Keratinocyte (primary cell): ENCODE data around the gene DIPK1B.

Source experiments
- EZH2 ChIP-seq: IDR thresholded peaks from one replicate; pipeline ENCODE4 v1.6.1; 2012; ENCODE audit warnings: inconsistent platforms, mild to moderate bottlenecking, low read length, moderate library complexity
- TF ChIP-seq, protein P1 (sequence below), 3 experiments: IDR thresholded peaks in 1 of 3; conservative IDR thresholded peaks in 1 of 3; optimal IDR thresholded peaks in 1 of 3; 2 replicates in 2 of 3; 3 replicates in 1 of 3; pipeline versions ENCODE3 to v1.5.1; 2011; ENCODE audit warnings: low read length in 3 of 3, mild to moderate bottlenecking in 3 of 3, moderate library complexity in 2 of 3, control low read depth in 1 of 3, inconsistent platforms in 1 of 3; ENCODE audit not compliant: insufficient read depth in 2 of 3; ENCODE audit errors: extremely low read depth in 1 of 3

DNA sequence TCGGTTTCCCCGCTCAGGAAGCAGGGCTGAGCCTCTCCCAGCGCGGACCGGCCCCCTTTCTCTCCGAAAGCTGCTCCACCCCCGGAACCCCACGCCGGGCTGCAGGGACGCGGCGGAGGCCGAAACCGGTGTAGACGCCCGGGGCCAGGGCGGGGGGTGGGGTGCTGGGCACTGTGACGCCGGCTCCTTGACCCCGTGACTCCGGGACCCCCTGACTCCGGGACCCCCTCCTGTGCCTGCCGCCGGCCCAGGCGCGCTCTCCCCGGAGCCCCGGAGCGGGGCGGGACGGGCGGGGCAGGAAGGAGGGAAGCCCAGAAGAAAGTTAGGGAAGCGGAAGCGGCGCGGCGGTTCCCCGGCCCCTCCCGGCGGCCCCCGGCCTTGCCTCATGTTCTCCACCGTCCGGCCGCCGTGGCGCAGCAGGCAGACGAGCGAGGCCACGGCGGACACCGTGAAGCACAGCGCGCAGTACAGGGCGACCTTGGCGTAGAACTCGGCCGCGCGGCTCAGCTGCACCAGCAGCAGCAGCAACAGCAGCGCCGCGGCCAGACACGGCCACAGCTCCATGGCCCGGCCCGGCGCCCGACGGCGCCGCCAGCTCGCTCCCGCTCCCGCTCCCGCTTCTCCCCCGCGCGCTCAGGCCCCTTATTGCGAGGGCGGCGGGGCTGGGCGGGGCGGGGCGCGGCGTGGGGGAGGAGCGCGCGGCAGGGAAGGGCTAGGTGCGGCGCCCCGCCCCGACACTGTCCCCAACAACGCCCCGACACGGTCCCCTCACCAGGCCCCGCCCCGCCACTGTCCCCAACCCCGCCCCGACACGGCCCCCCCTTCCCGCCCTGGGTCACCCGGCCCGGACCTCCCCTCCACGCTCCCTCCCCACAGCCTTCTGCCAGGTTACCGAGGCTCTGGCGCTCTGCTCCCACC, 25.3 kb upstream of the DIPK1B start, which contains the start of gene AGPAT2:
- TF ChIP-seq, protein P1, sequence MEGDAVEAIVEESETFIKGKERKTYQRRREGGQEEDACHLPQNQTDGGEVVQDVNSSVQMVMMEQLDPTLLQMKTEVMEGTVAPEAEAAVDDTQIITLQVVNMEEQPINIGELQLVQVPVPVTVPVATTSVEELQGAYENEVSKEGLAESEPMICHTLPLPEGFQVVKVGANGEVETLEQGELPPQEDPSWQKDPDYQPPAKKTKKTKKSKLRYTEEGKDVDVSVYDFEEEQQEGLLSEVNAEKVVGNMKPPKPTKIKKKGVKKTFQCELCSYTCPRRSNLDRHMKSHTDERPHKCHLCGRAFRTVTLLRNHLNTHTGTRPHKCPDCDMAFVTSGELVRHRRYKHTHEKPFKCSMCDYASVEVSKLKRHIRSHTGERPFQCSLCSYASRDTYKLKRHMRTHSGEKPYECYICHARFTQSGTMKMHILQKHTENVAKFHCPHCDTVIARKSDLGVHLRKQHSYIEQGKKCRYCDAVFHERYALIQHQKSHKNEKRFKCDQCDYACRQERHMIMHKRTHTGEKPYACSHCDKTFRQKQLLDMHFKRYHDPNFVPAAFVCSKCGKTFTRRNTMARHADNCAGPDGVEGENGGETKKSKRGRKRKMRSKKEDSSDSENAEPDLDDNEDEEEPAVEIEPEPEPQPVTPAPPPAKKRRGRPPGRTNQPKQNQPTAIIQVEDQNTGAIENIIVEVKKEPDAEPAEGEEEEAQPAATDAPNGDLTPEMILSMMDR (optimal IDR thresholded peaks at IDR 0.05 in 1 of 3, IDR thresholded peaks at IDR 0.05 in 1 of 3, conservative IDR thresholded peaks at IDR 0.05 in 1 of 3; ENCODE audit: extremely low read depth in 1 of 3, insufficient read depth in 2 of 3, low read length in 3 of 3) = no peak
- TF ChIP-seq EZH2 = no peak
